ENCODE data around the gene ANTXR2. TPM values are rescaled to one million over a fixed set of nuclear protein-coding genes. Genes with fewer than 3 reads are reported as not detected.

Gene ANTXR2
- polyA plus RNA-seq, 1 of the 3 experiments (the other 2 are of a cell fraction) = 48.8 TPM

DNA sequence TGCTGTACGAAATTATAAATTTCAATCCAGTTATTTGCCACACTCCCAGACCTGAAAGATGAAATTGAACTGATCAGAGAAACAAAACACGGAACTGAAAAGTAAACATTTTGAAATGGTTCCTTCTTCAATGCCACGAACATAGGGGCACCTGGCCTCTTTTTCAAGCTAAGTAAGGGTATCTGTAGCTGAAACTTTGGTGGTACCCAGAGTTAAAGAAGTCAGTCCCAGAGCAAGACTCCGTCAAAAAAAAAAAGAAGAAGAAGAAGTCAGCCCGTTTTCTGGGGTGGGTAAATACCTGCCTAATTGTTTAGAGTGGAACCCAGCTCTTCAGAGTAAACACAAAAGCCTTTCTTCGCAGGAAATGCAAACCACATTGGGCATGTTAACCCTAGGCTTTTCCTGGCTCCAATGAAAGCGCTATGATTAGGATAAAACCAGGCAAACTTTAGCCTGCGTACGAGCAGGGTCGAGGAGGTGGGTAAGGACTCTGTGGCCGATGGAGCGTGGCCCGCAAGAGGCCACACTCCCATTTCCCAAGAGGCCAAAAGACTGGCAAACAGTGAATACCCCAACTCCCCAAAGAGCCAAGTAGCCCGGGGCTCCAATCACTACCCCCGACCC, 1.3 kb downstream of the ANTXR2 start:
- Histone ChIP-seq H3K9me2 (no peaks in the 10 kb centered on the region), H3K4me1 (ENCODE audit: control insufficient read depth in 1 of 2, insufficient read depth in 2 of 2, low read depth in 1 of 2, low read length in 1 of 2) (peaks cover 18 to 19% of the 10 kb centered on the region in 2 experiments), H2AFZ (ENCODE audit: low read depth) (no peak overlapping the region), H3K9me3 (no peaks in the 10 kb centered on the region), H3K27me3 (ENCODE audit: insufficient read depth) (no peaks in the 10 kb centered on the region), H3K27ac (ENCODE audit: low read depth in 2 of 2, low read length in 1 of 2) (peak overlapping the region; percentile 88 to 92), H3K36me3 (replicated peaks in 1 of 2; ENCODE audit: control insufficient read depth in 1 of 2, insufficient read depth in 2 of 2, low read length in 1 of 2) (peaks cover 12 to 34% of the 10 kb centered on the region in 2 experiments), H3K4me3 (ENCODE audit: low read depth in 2 of 2, low read length in 1 of 2) (peak overlapping the region; percentile 96 to 97), H3K9ac (peak overlapping the region; percentile 87), H3K4me2 (peak overlapping the region; percentile 83), H4K20me1 (ENCODE audit: insufficient read depth) (no peaks in the 10 kb centered on the region), H3F3A (replicated peaks; ENCODE audit: insufficient read depth) (peaks cover 50% of the 10 kb centered on the region), H3K79me2 (ENCODE audit: insufficient read depth) (peaks cover 75% of the 10 kb centered on the region)
- ChIA-PET CTCF (interaction anchor here (0.6 to 2.1 kb wide), 9 partner anchors 12 to 1119 kb away, joined by 3 to 6 read pairs (median 3); no protein-coding TSS in a partner anchor), POLR2A (no interaction called here)
- TF ChIP-seq CHD2 (IDR thresholded peaks at IDR 0.05; ENCODE audit: low read length, partially characterized antibody) = no peak
- no peak for TF ChIP-seq EZH2phosphoT487 (IDR thresholded peaks at IDR 0.05; ENCODE audit: borderline replicate concordance, low read depth)
- peak; percentile 48; the same call in 1 of the 2 replicates for TF ChIP-seq MXI1 (IDR thresholded peaks at IDR 0.05; ENCODE audit: low read depth, low read length)
- DNase-seq = no peak
- WGBS (ENCODE audit: low lambda C conversion rate) = 2% methylated on average over 13 of the region's 15 CpGs

DNA sequence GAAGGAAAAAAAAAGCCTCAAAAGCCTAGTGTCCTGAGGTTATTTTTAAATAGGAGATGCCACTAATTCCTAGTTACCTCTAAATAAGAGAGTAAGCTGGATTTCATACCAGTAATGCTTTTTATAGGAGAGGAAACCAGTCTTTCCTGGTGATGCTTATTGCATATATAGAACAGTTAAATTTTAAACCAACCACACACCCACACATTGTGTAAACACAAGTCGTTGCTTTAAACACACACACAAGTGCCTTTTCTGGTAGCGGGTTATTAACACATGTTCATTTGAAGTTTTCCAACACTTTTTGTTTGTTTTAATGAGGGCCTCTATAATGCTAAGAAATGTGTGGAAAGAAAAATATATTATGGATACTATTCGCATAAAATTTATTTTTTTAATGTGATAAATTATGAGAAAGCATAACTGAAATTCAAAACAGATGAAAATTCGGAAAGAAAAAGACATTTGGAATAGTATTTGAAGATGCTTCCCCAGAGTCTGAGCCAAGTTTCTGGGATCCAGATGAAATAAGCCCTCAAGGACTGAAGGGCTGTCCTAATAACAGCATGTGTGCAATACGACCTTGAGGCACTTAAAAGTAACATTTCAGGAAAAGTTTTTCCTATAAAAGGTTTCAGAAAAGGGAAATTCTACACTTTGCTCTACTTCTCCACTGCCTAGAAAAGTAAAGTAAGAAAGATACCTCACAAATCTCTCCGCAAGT, 2.0 kb downstream of the ANTXR2 start:
- H3F3A ChIP-seq (replicated peaks; ENCODE audit: insufficient read depth) = peaks cover 50% of the 10 kb centered on the region
- peaks cover 18 to 41% of the 10 kb centered on the region in 2 experiments for H3K36me3 ChIP-seq (replicated peaks in 1 of 2; ENCODE audit: control insufficient read depth in 1 of 2, insufficient read depth in 2 of 2, low read length in 1 of 2)
- POLR2A ChIA-PET = no interaction called here
- CTCF ChIA-PET = interaction anchor here (0.8 to 2.1 kb wide), 3 partner anchors 15 to 267 kb away, joined by 3 to 6 read pairs (median 3); no protein-coding TSS in a partner anchor
- H3K27me3 ChIP-seq (ENCODE audit: insufficient read depth) = no peaks in the 10 kb centered on the region
- H3K4me1 ChIP-seq (ENCODE audit: control insufficient read depth in 1 of 2, insufficient read depth in 2 of 2, low read depth in 1 of 2, low read length in 1 of 2) = peaks cover 18 to 19% of the 10 kb centered on the region in 2 experiments
- H3K79me2 ChIP-seq (ENCODE audit: insufficient read depth) = peaks cover 82% of the 10 kb centered on the region
- DNase-seq = no peak
- 12% methylated on average over 6 of the region's 6 CpGs for WGBS (ENCODE audit: low lambda C conversion rate)
- H3K4me2 ChIP-seq = peak overlapping the region; percentile 83
- H3K4me3 ChIP-seq (ENCODE audit: low read depth in 2 of 2, low read length in 1 of 2) = peak overlapping the region; percentile 96 to 97
- H3K9me2 ChIP-seq = no peaks in the 10 kb centered on the region
- H3K9me3 ChIP-seq = no peaks in the 10 kb centered on the region
- no peak for TF ChIP-seq RXRA (IDR thresholded peaks at IDR 0.05; ENCODE audit: borderline replicate concordance, low read depth)
- no peak for TF ChIP-seq TEAD4 (IDR thresholded peaks at IDR 0.05; ENCODE audit: borderline replicate concordance, insufficient read depth)
- TF ChIP-seq FOXM1 (IDR thresholded peaks at IDR 0.05; ENCODE audit: low read depth) = no peak
- TF ChIP-seq JUND (IDR thresholded peaks at IDR 0.05) = no peak; the same call in 1 of the 2 replicates
- no peak for TF ChIP-seq CHD2 (IDR thresholded peaks at IDR 0.05; ENCODE audit: low read length, partially characterized antibody)
- TF ChIP-seq RFX5 (IDR thresholded peaks at IDR 0.05; ENCODE audit: low read length) = no peak
- H2AFZ ChIP-seq (ENCODE audit: low read depth) = no peak overlapping the region
- H3K27ac ChIP-seq (ENCODE audit: low read depth in 2 of 2, low read length in 1 of 2) = peak overlapping the region; percentile 88 to 92
- H4K20me1 ChIP-seq (ENCODE audit: insufficient read depth) = no peaks in the 10 kb centered on the region
- peak overlapping the region; percentile 87 for H3K9ac ChIP-seq
